ENCODE measurements around the gene SORD.
"Not testable (repeated sequence)": the region's sequence is repeated elsewhere in the genome, so short reads cannot be mapped to it uniquely, and the experiment has no call there.

SORD gene

GRCh38 chr15:45009046-45009445, 13.9 kb upstream of the SORD start:
- FAIRE-seq (no peak), DNase-seq (ENCODE audit: insufficient read length) (no peak)
- no peak for TF ChIP-seq POLR2AphosphoS5 (IDR thresholded peaks at IDR 0.05; ENCODE audit: low read depth, low read length)
- no peak for TF ChIP-seq TAF1 (IDR thresholded peaks at IDR 0.05; ENCODE audit: borderline replicate concordance, low read depth, low read length)
- TF ChIP-seq POLR2A (IDR thresholded peaks at IDR 0.05; ENCODE audit: low read depth, low read length) = no peak

DNA sequence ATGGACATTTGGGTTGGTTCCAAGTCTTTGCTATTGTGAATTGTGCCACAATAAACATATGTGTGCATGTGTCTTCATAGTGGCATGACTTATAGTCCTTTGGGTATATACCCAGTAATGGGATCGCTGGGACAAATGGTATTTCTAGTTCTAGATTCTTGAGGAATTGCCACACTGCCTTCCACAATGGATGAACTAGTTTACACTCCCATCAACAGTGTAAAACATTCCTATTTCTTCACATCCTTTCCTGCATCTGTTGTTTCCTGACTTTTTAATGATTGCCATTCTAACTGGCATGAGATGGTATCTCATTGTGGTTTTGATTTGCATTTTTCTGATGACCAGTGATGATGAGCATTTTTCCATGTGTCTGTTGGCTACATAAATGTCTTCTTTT, 7.9 kb upstream of the SORD start:
- FAIRE-seq; DNase-seq (ENCODE audit: insufficient read length): not testable (repeated sequence)

- not testable (repeated sequence) for FAIRE-seq; DNase-seq (ENCODE audit: insufficient read length)
Observed at GRCh38 chr15:45020222-45020900, 2.6 kb upstream of the SORD start.

- not testable (repeated sequence) for FAIRE-seq; DNase-seq (ENCODE audit: insufficient read length)
Observed at GRCh38 chr15:45020901-45021259, 2.1 kb upstream of the SORD start.

DNA sequence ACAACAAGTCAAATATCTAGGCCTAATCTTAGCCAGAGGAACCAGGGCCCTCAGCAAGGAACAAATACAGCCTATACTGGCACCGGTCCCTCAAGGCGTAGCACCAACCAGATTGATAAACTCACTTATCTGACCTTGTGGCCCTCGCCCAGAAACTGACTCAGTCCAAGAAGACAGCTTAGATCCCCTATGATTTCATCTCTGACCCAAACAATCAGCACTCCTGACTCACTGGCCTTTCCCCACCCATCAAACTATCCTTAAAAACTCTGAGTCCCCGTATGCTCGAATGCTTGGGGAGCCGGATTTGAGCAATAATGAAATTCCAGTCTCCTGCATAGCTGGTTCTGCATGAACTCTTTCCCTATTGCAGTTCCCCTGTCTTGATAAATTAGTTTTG, 1.6 kb upstream of the SORD start:
- no peak for TF ChIP-seq POLR2A (IDR thresholded peaks at IDR 0.05; ENCODE audit: low read depth, low read length)
- no peak for DNase-seq (ENCODE audit: insufficient read length)
- FAIRE-seq = no peak

DNA sequence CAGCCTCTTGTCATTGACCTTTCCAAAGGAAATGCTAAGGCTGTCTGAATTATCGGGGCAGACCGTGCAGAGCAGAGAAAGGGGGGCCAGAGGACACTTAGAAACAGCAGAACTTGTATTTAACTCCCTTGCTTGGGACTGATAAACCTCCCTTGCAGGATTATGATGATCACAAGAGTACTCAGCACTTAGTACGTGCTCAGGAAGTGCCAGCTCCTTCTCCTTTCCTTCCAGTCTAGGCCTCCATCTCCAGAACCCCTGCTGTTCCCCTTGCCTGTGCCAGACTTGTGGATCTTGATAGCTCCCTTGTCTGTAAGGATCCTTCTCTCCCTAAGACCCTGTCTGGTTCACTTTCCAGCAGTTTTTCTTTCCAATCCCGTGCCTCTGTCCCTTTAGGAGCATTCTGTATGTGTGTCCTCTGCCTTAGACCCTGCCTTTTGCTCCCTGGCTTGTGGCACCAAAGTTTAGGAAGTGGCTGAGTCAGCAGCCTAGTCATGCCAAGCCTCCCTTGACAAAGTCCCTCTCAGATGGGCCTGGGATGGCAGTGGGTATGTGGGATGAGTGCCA, 747 bp downstream of the SORD start:
- TF ChIP-seq POLR2A (IDR thresholded peaks at IDR 0.05; ENCODE audit: low read depth, low read length) = no peak
- TF ChIP-seq TAF1 (IDR thresholded peaks at IDR 0.05; ENCODE audit: borderline replicate concordance, low read depth, low read length) = no peak
- no peak for TF ChIP-seq POLR2AphosphoS5 (IDR thresholded peaks at IDR 0.05; ENCODE audit: low read depth, low read length)
- FAIRE-seq (no peak), DNase-seq (ENCODE audit: insufficient read length) (no peak)

DNA sequence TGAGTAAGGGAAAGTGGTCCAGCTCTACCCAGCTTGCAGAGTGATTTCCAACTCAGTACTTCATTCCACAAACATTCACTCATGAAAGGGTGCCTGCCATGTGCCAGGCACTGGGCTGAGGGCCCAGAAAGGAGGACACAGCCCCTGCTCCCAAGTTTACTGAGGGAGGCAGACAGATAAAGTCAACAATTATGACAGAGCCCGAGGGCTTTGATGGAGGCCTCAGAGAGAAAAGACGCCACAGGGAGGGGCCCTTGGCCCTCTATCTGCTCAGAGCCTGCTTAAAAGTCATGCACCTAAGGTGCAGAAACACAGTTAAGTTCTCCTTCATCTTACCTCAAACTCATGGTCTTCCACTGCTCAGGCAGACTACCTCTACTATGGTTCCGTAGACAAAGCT, 1.7 kb downstream of the SORD start:
- peak; percentile 66 for FAIRE-seq
- not testable (repeated sequence) for DNase-seq (ENCODE audit: insufficient read length)

- not testable (repeated sequence) for DNase-seq (ENCODE audit: insufficient read length)
- FAIRE-seq = peak; percentile 70
Observed at GRCh38 chr15:45025627-45026026, 2.6 kb downstream of the SORD start.

- TF ChIP-seq POLR2A (IDR thresholded peaks at IDR 0.05; ENCODE audit: low read depth, low read length) (no peak), TAF1 (IDR thresholded peaks at IDR 0.05; ENCODE audit: borderline replicate concordance, low read depth, low read length) (no peak), POLR2AphosphoS5 (IDR thresholded peaks at IDR 0.05; ENCODE audit: low read depth, low read length) (no peak)
- no peak for DNase-seq (ENCODE audit: insufficient read length)
- no peak for FAIRE-seq
Observed at GRCh38 chr15:45026651-45027190, 3.7 kb downstream of the SORD start.

GRCh38 chr15:45027220-45027619, 4.2 kb downstream of the SORD start:
- FAIRE-seq (no peak), DNase-seq (ENCODE audit: insufficient read length) (no peak)
- TF ChIP-seq POLR2AphosphoS5 (IDR thresholded peaks at IDR 0.05; ENCODE audit: low read depth, low read length) = no peak

DNA sequence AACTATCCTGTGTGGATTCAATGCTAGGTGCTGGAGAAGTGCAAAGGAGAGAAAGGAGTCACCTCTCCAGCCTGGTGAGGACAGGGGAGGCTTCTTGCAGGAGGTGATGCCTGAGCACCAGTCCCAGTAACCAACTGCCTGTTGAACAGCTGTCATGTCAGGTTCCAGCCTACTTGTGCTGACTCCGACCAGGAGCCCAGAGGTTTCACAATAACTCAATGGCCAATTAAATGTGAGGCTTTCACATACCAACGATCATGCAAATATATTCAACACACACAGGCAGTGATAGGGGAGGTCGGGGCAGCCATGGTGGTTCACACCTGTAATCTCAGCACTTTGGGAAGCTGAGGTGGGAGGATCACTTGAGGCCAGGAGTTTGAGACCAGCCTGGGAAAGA, 7.7 kb downstream of the SORD start:
- DNase-seq (ENCODE audit: insufficient read length) (no peak), FAIRE-seq (no peak)
- TF ChIP-seq POLR2AphosphoS5 (IDR thresholded peaks at IDR 0.05; ENCODE audit: low read depth, low read length) (no peak), TAF1 (IDR thresholded peaks at IDR 0.05; ENCODE audit: borderline replicate concordance, low read depth, low read length) (no peak), POLR2A (IDR thresholded peaks at IDR 0.05; ENCODE audit: low read depth, low read length) (no peak)

GRCh38 chr15:45031522-45032028, 8.6 kb downstream of the SORD start:
- FAIRE-seq = peak; percentile 82
- DNase-seq (ENCODE audit: insufficient read length) = not testable (repeated sequence)

GRCh38 chr15:45032501-45032900, 9.5 kb downstream of the SORD start:
- DNase-seq (ENCODE audit: insufficient read length); FAIRE-seq: not testable (repeated sequence)

DNA sequence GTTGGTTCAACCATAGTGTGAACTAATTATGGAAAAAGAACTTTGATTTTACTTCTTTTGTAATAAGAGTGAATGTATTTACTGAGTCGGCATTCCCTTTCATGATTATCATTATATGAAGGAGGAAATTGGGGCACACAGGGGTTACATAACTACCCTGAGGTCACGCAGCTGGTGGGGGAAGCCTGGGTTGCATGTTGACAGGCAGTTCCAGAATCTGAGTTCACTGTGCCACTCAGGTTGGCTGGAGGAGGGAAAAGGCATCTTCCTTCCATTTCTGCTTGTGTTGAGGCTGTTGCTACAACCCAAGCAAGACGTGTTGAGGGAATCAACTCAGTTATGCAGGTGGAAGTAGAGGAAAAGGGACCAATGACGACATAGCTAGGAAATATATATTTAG, 11.1 kb downstream of the SORD start:
- DNase-seq (ENCODE audit: insufficient read length); FAIRE-seq: not testable (repeated sequence)

DNA sequence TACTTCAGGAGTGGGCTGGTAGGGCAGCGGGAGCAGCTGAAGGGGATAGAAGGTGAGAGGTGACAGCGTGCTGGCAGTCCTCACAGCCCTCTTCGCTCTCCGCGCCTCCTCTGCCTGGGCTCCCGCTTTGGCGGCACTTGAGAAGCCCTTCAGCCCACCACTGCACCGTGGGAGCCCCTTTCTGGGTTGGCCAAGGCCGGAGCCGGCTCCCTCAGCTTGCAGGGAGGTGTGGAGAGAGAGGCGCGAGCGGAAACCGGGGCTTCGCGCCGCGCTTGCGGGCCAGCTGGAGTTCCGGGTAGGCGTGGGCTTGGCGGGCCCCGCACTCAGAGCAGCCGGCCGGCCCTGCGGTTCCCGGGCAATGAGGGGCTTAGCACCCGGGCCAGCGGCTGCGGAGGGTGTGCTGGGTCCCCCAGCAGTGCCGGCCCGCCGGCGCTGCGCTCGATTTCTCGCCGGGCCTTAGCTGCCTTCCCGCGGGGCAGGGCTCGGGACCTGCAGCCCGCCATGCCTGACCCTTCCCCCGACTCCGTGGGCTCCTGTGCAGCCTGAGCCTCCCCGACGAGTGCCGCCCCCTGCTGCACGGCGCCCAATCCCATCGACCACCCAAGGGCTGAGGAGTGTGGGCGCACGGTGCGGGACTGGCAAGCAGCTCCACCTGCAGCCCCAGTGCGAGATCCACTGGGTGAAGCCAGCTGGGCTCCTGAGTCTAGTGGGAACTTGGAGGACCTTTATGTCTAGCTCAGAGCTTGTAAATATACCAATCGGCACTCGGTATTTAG, 11.8 kb downstream of the SORD start:
- DNase-seq (ENCODE audit: insufficient read length); FAIRE-seq: not testable (repeated sequence)

GRCh38 chr15:45036812-45037781, 14.1 kb downstream of the SORD start:
- FAIRE-seq = peak; percentile 65
- not testable (repeated sequence) for DNase-seq (ENCODE audit: insufficient read length)

All from GM12892 (cell line).